Choroid plexus epithelial cell (primary cell): Measurements from ENCODE around the gene ARFGAP1.

Experiments used
- DNase-seq: peaks from one replicate; pipeline ENCODE4 v3.0.0-alpha.2; 2010; ENCODE audit warnings: low read depth
- H3K4me3 ChIP-seq: 2 replicates; pipeline ENCODE4 v1.5.1; 2011; ENCODE audit warnings: low read depth, mild to moderate bottlenecking, control low read depth, low read length, moderate library complexity
- TF ChIP-seq, protein P1 (sequence below): conservative IDR thresholded peaks from 2 replicates; pipeline ENCODE4 v1.5.1; 2011; ENCODE audit warnings: low read depth, mild to moderate bottlenecking, control low read depth, inconsistent platforms, low read length, moderate library complexity

Gene ARFGAP1

DNA sequence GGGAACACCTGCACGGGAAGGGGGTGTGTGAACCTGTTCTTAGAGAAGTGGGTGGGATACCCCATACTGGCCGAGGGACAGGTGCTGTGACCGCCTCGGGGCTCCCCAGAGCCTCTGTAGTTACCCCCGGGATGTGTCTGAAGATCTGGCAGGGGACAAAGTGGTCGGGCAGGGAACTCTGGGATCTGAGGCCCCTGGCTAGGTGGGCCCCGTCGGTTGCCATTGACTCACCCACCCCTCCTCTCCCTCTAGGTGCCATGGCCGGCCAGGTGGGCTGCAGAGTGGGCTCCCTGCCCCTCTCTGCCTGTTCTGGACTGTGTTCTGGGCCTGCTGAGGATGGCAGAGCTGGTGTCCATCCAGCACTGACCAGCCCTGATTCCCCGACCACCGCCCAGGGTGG is 32.6 kb upstream of the ARFGAP1 start:
- no peak overlapping the region for H3K4me3 ChIP-seq
- TF ChIP-seq, protein P1, sequence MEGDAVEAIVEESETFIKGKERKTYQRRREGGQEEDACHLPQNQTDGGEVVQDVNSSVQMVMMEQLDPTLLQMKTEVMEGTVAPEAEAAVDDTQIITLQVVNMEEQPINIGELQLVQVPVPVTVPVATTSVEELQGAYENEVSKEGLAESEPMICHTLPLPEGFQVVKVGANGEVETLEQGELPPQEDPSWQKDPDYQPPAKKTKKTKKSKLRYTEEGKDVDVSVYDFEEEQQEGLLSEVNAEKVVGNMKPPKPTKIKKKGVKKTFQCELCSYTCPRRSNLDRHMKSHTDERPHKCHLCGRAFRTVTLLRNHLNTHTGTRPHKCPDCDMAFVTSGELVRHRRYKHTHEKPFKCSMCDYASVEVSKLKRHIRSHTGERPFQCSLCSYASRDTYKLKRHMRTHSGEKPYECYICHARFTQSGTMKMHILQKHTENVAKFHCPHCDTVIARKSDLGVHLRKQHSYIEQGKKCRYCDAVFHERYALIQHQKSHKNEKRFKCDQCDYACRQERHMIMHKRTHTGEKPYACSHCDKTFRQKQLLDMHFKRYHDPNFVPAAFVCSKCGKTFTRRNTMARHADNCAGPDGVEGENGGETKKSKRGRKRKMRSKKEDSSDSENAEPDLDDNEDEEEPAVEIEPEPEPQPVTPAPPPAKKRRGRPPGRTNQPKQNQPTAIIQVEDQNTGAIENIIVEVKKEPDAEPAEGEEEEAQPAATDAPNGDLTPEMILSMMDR: no peak
- DNase-seq: no peak

DNA sequence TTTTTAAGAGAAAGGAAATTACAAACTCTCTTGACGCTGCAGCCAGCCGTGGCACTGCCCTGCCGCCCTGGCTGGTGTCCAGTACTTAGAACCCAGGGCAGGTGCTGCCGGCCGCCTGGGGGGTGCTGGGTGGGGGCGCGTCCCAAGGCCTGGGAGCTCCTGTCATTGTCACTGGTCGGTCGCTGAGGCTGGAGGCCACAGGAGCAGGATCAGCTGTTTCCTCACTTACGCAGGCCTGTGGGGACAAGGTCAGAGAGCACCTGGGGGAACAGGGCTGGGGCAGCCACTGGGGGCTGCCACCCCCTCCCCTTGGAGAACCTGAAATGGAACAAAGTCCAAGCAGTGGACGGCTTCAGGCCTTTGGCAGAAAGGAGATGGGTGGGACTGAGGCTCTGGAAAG is 31.3 kb upstream of the ARFGAP1 start:
- no peak for DNase-seq
- TF ChIP-seq, protein P1: no peak
- H3K4me3 ChIP-seq: no peak overlapping the region

DNA sequence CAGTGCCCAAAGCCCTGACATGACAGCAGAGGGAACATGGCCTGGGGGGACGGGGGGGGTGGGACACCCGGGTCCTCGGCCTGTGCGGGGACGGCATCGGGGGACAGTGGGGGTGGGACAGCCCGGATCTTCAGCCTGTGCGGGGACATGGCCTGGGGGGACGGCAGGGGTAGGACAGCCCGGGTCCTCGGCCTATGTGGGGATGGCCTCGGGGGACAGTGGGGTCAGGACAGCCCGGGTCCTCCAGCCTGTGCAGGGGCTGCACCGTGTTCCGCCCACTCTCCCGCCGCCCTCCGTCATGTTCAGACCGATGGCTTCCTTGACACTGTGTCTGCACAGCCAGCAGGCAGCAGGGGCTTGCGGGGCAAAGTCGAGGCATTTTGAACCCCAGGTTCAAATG is 29.9 kb upstream of the ARFGAP1 start:
- TF ChIP-seq, protein P1: no peak
- no peak for DNase-seq
- no peak overlapping the region for H3K4me3 ChIP-seq

DNA sequence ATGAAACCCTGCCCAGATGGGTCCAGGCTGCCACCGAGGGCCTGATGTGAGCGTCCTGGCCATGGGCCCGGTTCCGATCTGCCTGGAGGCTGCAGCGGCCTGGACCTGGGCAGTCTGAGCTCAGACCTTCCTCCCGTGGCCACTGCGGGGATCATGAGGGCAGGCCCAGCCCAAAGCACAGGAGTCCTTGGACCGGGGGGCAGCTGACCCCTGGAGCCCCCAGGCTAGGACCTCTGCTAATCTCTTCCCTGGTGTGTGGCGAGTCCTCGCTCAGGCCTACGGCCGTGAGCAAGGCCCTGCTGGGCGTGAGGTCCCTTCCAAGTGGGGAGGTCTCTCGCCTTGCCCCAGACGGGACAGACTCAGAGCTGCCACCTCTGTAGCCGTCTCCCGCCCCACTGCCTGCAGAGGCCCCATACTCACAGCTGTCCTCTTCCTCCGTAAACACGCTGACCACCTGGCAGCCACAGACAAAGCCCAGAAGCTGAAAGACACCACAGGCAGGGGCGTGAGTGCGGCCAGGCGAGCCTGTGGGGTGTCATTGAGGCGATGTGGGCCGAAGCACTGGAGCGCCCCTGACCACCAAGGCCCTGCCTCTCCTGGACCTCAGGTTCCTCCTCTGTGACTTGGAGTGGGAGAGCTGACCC is 28.9 kb upstream of the ARFGAP1 start:
- no peak for DNase-seq
- H3K4me3 ChIP-seq: no peak overlapping the region
- TF ChIP-seq, protein P1: no peak

DNA sequence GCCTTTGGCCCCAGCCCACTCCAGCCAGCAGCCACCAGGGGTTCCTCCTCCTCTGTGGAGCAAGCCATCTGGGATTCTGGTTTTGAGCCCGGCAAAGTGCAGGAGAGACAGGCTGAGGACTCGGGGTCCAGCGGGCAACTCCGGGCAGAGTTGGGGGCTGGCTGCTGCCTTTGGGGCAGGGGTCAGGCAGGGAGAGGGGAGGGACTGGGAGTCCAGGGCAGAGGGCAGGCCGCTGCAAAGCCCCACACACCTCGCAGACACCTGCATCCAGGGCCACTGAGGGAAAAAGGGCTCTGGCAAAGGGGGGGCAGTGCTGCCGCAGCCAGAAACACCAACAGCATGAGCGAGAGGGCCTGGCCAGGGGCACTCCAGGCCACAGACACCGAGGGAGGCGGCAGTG is 28.1 kb upstream of the ARFGAP1 start:
- TF ChIP-seq, protein P1: no peak
- no peak for DNase-seq
- H3K4me3 ChIP-seq: no peak overlapping the region

DNA sequence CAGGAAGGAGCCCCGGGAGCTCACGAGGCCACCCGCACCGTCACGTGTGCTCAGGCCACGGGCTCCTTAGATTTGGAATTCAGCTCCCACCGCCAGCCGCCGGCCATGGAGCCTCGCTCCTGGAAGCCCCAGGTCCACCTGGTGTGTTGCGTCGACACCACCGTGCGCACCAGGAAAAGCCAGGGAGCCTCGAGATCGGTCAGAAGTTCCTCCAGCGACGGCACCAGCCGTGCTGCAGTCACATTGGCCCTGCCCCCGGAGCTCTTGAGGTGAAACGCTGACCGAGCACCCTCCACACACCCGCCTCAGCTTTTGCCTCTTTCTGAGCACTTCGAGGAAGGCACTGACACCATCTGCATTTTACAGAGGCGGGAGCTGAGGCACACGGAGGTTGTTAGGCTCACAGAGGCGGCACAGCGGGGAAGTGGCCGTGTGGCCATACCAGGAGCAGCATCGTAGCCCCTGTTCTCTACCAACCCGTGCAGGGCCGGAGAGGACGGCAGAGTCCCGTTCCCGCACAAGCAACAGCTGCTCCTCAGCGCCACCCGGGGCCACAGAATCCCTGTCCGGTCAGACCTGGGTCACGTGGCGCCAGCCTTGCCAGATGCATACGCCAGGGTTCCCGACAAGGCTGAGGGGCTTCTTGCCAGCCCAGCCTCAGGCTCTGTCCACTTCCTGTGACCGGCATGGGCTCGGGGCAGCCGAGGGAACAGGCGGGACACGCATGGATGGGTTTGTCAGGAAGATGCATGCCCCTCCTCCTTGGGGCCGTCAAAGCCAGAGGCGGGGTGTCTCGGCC is 25.9 kb upstream of the ARFGAP1 start:
- no peak overlapping the region for H3K4me3 ChIP-seq
- TF ChIP-seq, protein P1: no peak
- DNase-seq: no peak
